HepG2 (cell line): ENCODE data around the gene ABHD6. TPM values are rescaled to one million over a fixed set of nuclear protein-coding genes. Genes with fewer than 3 reads are reported as not detected.

Experiments
- CTCF ChIP-seq: sonication (generic); formaldehyde crosslinking; IDR thresholded peaks from 2 replicates; pipeline ENCODE4 v1.5.0; 2020; ENCODE audit warnings: mild to moderate bottlenecking, missing genetic modification reagents, moderate library complexity
- GABPA ChIP-seq, 2 experiments: IDR thresholded peaks; 2 replicates each; pipeline ENCODE4 v1.6.1; 2011 to 2016; ENCODE audit warnings: low read depth in 2 of 2, low read length in 1 of 2, missing biosample characterization in 1 of 2, missing genetic modification characterization in 1 of 2
- HDAC6 ChIP-seq: fragments of 200-600 bp; sonication (generic); IDR thresholded peaks from 2 replicates; pipeline ENCODE4 v1.7.0; 2017; ENCODE audit warnings: mild to moderate bottlenecking, antibody characterized with exemption, low read length, low read depth
- NRL ChIP-seq: sonication (generic); formaldehyde crosslinking; IDR thresholded peaks from 2 replicates; pipeline ENCODE4 v1.5.0; 2020; ENCODE audit warnings: missing genetic modification reagents, mild to moderate bottlenecking, moderate library complexity, borderline replicate concordance
- PAF1 ChIP-seq: IDR thresholded peaks from 2 replicates; pipeline ENCODE4 v1.6.1; 2016; ENCODE audit warnings: missing genetic modification reagents, missing compliant biosample characterization
- PATZ1 ChIP-seq: sonication (generic); formaldehyde crosslinking; IDR thresholded peaks from 2 replicates; pipeline ENCODE4 v1.4.0; 2020; ENCODE audit warnings: missing genetic modification reagents
- PITX1 ChIP-seq: sonication (generic); formaldehyde crosslinking; IDR thresholded peaks from 2 replicates; pipeline ENCODE4 v1.5.1; 2020; ENCODE audit warnings: mild to moderate bottlenecking, missing genetic modification reagents
- TFAP4 ChIP-seq: sonication (generic); IDR thresholded peaks from 2 replicates; pipeline ENCODE4 v1.6.1; 2016; ENCODE audit warnings: low read depth, borderline replicate concordance
- YEATS2 ChIP-seq: sonication (generic); formaldehyde crosslinking; IDR thresholded peaks from 2 replicates; pipeline ENCODE4 v1.4.0; 2020; ENCODE audit warnings: missing genetic modification reagents, borderline replicate concordance
- ZBTB1 ChIP-seq: sonication (generic); formaldehyde crosslinking; IDR thresholded peaks from 2 replicates; pipeline ENCODE4 v1.4.0; 2020; ENCODE audit warnings: missing genetic modification reagents, borderline replicate concordance
- ZNF234 ChIP-seq: sonication (generic); formaldehyde crosslinking; conservative IDR thresholded peaks from 2 replicates; pipeline ENCODE4 v1.5.1; 2020; ENCODE audit warnings: mild to moderate bottlenecking, missing genetic modification reagents
- ZNF512B ChIP-seq: sonication (generic); formaldehyde crosslinking; IDR thresholded peaks from 2 replicates; pipeline ENCODE4 v1.5.1; 2020; ENCODE audit warnings: missing genetic modification reagents, mild to moderate bottlenecking, borderline replicate concordance
- ZNF687 ChIP-seq: sonication (generic); formaldehyde crosslinking; IDR thresholded peaks from 2 replicates; pipeline ENCODE4 v1.5.1; 2020; ENCODE audit warnings: mild to moderate bottlenecking, missing genetic modification reagents, moderate library complexity
- ZNF737 ChIP-seq: sonication (generic); formaldehyde crosslinking; IDR thresholded peaks from 2 replicates; pipeline ENCODE4 v1.5.0; 2020; ENCODE audit warnings: missing genetic modification reagents, mild to moderate bottlenecking, borderline replicate concordance
- ZNF75D ChIP-seq: sonication (generic); formaldehyde crosslinking; IDR thresholded peaks from 2 replicates; pipeline ENCODE4 v1.8.1; 2023; ENCODE audit warnings: missing genetic modification reagents, mild to moderate bottlenecking, borderline replicate concordance
- polyA plus RNA-seq, 8 experiments: library from polyadenylated mRNA; depleted of rRNA in 3 of 8; stranded (reverse) in 7 of 8; unstranded in 1 of 8; fragments of >200 nt; fragmentation: Illumina TruSeq in 4 of 8; extraction: Trizol in 4 of 8; gene quantifications; 2 replicates each; pipeline versions ENCODE4 v1.2.1 to v1.2.3, GENCODE V29; 2011 to 2016; ENCODE audit warnings: low read depth in 4 of 8, missing spikeins in 1 of 8, mixed read lengths in 1 of 8; ENCODE audit not compliant: insufficient read depth in 1 of 8
- total RNA-seq, 5 experiments: library from RNA; depleted of rRNA; stranded (reverse); fragments of >200 nt; fragmentation: Illumina TruSeq; extraction: Trizol; gene quantifications; 2 replicates each; pipeline ENCODE4 v1.2.3, GENCODE V29; 2016; ENCODE audit warnings: low read depth in 1 of 5

Gene ABHD6
- total and polyA plus RNA-seq, 2 of the 13 experiments (the other 11 are each of a cell fraction or from before 2014, with no cell fraction given): 9.0 to 17.2 TPM

GRCh38 chr3:58333206-58334012 is 95.8 kb downstream of the ABHD6 start (continued):
- TF ChIP-seq TFAP4 (no peak), ZNF737 (no peak), ZBTB1 (CRISPR knock-in tag) (no peak), ZNF75D (CRISPR knock-in tag) (no peak), NRL (CRISPR knock-in tag) (0 out of 2 replicates have a peak, but pooled peaks have one; percentile 23), YEATS2 (no peak), GABPA (IDR thresholded peaks at IDR 0.05; ENCODE audit: low read depth, low read length) (no peak), GABPA (CRISPR knock-in tag; IDR thresholded peaks at IDR 0.05; ENCODE audit: low read depth) (no peak), PATZ1 (peak; percentile 50), HDAC6 (no peak), CTCF (CRISPR knock-in tag) (peak; percentile 41), PITX1 (0 out of 2 replicates have a peak, but pooled peaks have one; percentile 22), ZNF512B (CRISPR knock-in tag) (no peak), PAF1 (CRISPR knock-in tag) (no peak), ZNF234 (CRISPR knock-in tag) (no peak), ZNF687 (CRISPR knock-in tag) (peak; percentile 5; the same call in 1 of the 2 replicates)
